Measurements from ENCODE around the gene SHC1.

- TF ChIP-seq CTCF (IDR thresholded peaks at IDR 0.05; ENCODE audit: low read depth, low read length, poor library complexity, severe bottlenecking) (no peak), EZH2phosphoT487 (IDR thresholded peaks at IDR 0.05; ENCODE audit: borderline replicate concordance, low read length) (no peak)
Observed at GRCh38 chr1:154958036-154958435, 12.5 kb downstream of the SHC1 start.

All from DOHH2 (cell line).